HG03571 (cell line): ENCODE measurements around the gene PORCN.

Experiments used
- ATAC-seq: cut with Tn5 transposase; IDR thresholded peaks from one replicate; pipeline ENCODE4 v1.9.1; 2021; ENCODE audit not compliant: unreplicated experiment

The PORCN gene

GRCh38 chrX:48508400-48509244 lies at the start of gene PORCN:
TSS of gene PORCN (plus strand) at chrX:48508992. CDS start at chrX:48509821, 829 bp downstream.
- ATAC-seq = peak; percentile 84

- no peak for ATAC-seq
Measured at GRCh38 chrX:48459483-48459882, 49.3 kb upstream of the PORCN start.

GRCh38 chrX:48460031-48460430 lies 48.8 kb upstream of the PORCN start:
- no peak for ATAC-seq

GRCh38 chrX:48460606-48461005 lies 48.2 kb upstream of the PORCN start:
- ATAC-seq = no peak

- no peak for ATAC-seq
Measured at GRCh38 chrX:48461830-48462229, 47.0 kb upstream of the PORCN start.

GRCh38 chrX:48465336-48465933 lies 43.4 kb upstream of the PORCN start:
- no peak for ATAC-seq

GRCh38 chrX:48466696-48467095 lies 42.1 kb upstream of the PORCN start:
- ATAC-seq = no peak

- ATAC-seq = no peak
Measured at GRCh38 chrX:48467281-48467761, 41.5 kb upstream of the PORCN start.

- no peak for ATAC-seq
Measured at GRCh38 chrX:48468247-48468671, 40.5 kb upstream of the PORCN start.

- no peak for ATAC-seq
Measured at GRCh38 chrX:48468693-48469691, 39.8 kb upstream of the PORCN start.

GRCh38 chrX:48470110-48470832 lies 38.5 kb upstream of the PORCN start, which contains the start of gene SLC38A5:
TSS of gene SLC38A5 (minus strand) at chrX:48470260. CDS start at chrX:48467924, 2,336 bp downstream.
- ATAC-seq = no peak

- ATAC-seq = no peak
Measured at GRCh38 chrX:48470833-48471118, 38.0 kb upstream of the PORCN start.

GRCh38 chrX:48471504-48471903 lies 37.3 kb upstream of the PORCN start:
- no peak for ATAC-seq

GRCh38 chrX:48472225-48472624 lies 36.6 kb upstream of the PORCN start:
- no peak for ATAC-seq

- no peak for ATAC-seq
Measured at GRCh38 chrX:48472851-48473703, 35.7 kb upstream of the PORCN start.

GRCh38 chrX:48473704-48473990 lies 35.1 kb upstream of the PORCN start:
- ATAC-seq = no peak

- ATAC-seq = no peak
Measured at GRCh38 chrX:48474127-48474526, 34.7 kb upstream of the PORCN start.

GRCh38 chrX:48474581-48474980 lies 34.2 kb upstream of the PORCN start:
- no peak for ATAC-seq

GRCh38 chrX:48475296-48475695 lies 33.5 kb upstream of the PORCN start:
- ATAC-seq = no peak
